ENCODE data around the gene GRIP2. TPM values are rescaled to one million over a fixed set of nuclear protein-coding genes. Genes with fewer than 3 reads are reported as not detected.

GRIP2 gene
- total and polyA plus RNA-seq, 2 of the 4 experiments (the other 2 are of a cell fraction): 0.05 TPM; not detected in 1

DNA sequence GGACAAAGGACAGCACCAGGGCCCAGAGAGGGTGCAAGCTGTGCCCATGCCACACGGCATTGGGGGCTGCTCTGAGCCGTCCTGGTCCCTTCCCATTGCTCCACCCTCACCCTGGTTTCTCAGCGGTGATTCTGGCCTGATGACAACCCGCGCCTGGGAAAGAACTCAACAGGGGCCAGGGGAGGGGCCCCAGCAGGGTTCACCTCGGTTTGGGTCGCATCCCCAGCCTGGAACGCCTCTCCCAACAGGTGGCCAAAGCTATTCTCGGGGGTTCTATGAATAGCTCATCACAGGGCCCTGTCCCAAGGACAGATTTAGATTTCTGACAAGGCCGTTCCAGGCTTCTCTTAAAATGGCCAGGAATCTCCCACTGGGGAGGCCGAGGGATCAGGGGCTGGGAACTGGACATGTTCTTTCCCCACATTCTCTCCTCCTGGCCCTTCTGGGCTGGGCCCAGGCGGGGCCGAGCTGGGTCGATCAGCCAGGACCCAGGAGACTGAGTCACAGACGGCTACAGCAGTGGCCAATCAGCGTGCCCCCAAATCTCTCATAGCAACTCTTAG lies 17.9 kb downstream of the GRIP2 start:
- TF ChIP-seq FOS (IDR thresholded peaks at IDR 0.05; ENCODE audit: low read depth, low read length) (no peak), CTCF (conservative IDR thresholded peaks at IDR 0.05; ENCODE audit: low read depth, low read length) (no peak), BHLHE40 (IDR thresholded peaks at IDR 0.05; ENCODE audit: low read depth, low read length) (no peak), MAFK (IDR thresholded peaks at IDR 0.05; ENCODE audit: low read depth, low read length) (no peak), RCOR1 (IDR thresholded peaks at IDR 0.05; ENCODE audit: insufficient replicate concordance, low read length) (no peak), POLR2A (IDR thresholded peaks at IDR 0.05; ENCODE audit: low read depth, low read length) (no peak), USF2 (IDR thresholded peaks at IDR 0.05; ENCODE audit: low read depth, low read length) (no peak), RFX5 (IDR thresholded peaks at IDR 0.05; ENCODE audit: low read depth, low read length) (no peak), CHD1 (IDR thresholded peaks at IDR 0.05; ENCODE audit: low read depth, low read length) (no peak), MXI1 (IDR thresholded peaks at IDR 0.05; ENCODE audit: borderline replicate concordance, low read depth, low read length) (no peak), NFE2L2 (IDR thresholded peaks at IDR 0.05; ENCODE audit: low read depth, low read length) (no peak), RAD21 (IDR thresholded peaks at IDR 0.05; ENCODE audit: low read length) (no peak), SMC3 (IDR thresholded peaks at IDR 0.05; ENCODE audit: low read depth, low read length) (no peak), CEBPB (IDR thresholded peaks at IDR 0.05; ENCODE audit: low read depth, low read length) (no peak), MAZ (IDR thresholded peaks at IDR 0.05; ENCODE audit: borderline replicate concordance, low read depth, low read length) (no peak)
- TF ChIP-seq, protein P1, sequence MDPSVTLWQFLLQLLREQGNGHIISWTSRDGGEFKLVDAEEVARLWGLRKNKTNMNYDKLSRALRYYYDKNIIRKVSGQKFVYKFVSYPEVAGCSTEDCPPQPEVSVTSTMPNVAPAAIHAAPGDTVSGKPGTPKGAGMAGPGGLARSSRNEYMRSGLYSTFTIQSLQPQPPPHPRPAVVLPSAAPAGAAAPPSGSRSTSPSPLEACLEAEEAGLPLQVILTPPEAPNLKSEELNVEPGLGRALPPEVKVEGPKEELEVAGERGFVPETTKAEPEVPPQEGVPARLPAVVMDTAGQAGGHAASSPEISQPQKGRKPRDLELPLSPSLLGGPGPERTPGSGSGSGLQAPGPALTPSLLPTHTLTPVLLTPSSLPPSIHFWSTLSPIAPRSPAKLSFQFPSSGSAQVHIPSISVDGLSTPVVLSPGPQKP (IDR thresholded peaks at IDR 0.05; ENCODE audit: borderline replicate concordance, low read depth, low read length): no peak
- no TSS peak for BruUV-seq (replicated peaks)
- Histone ChIP-seq H3K14ac (replicated peaks; ENCODE audit: low read depth, low read length) (no peak overlapping the region), H4K91ac (ENCODE audit: insufficient read depth, low read depth, low read length) (no peak overlapping the region), H3K4ac (ENCODE audit: low read depth, low read length) (no peak overlapping the region), H3K9me1 (ENCODE audit: insufficient read depth, low read length) (no peaks in the 10 kb centered on the region), H2BK5ac (ENCODE audit: low read depth, low read length, poor library complexity, severe bottlenecking) (no peak overlapping the region), H4K5ac (ENCODE audit: low read depth, low read length) (no peak overlapping the region), H2BK120ac (ENCODE audit: low read depth, low read length) (no peak overlapping the region), H3K56ac (ENCODE audit: extremely low read depth, insufficient read depth, low read length) (no peak overlapping the region), H3K36me3 (ENCODE audit: control insufficient read depth, insufficient read depth, low read length) (no peaks in the 10 kb centered on the region), H2AFZ (replicated peaks; ENCODE audit: low read length, poor library complexity) (no peak overlapping the region), H3K9ac (ENCODE audit: low read depth, low read length) (no peak overlapping the region), H2BK15ac (ENCODE audit: low read depth, low read length) (no peak overlapping the region), H3K18ac (ENCODE audit: low read depth, low read length) (no peak overlapping the region), H4K8ac (ENCODE audit: low read depth in 2 of 2, low read length in 2 of 2) (no peak overlapping the region), H3K9me3 (ENCODE audit: control insufficient read depth, insufficient read depth, low read length) (no peaks in the 10 kb centered on the region), H4K20me1 (ENCODE audit: insufficient read depth, low read length) (no peaks in the 10 kb centered on the region), H3K27me3 (ENCODE audit: control insufficient read depth, insufficient read depth, low read length) (peaks cover 13% of the 10 kb centered on the region; the same call in 1 of the 2 replicates), H3K4me1 (ENCODE audit: control insufficient read depth, insufficient read depth, low read length) (peaks cover 2% of the 10 kb centered on the region; the same call in 1 of the 2 replicates), H3K27ac (ENCODE audit: insufficient read depth, low read length) (no peak overlapping the region), H3K4me2 (ENCODE audit: low read depth, low read length) (no peak overlapping the region), H2AK9ac (replicated peaks; ENCODE audit: low read depth, low read length, poor library complexity) (no peak overlapping the region), H3K23ac (ENCODE audit: low read depth, low read length) (no peak overlapping the region), H2BK20ac (ENCODE audit: low read depth, low read length) (no peak overlapping the region), H3K79me1 (ENCODE audit: low read depth in 1 of 2, low read length in 2 of 2) (no peaks in the 10 kb centered on the region), H3K4me3 (ENCODE audit: insufficient read depth, low read depth, low read length) (no peak overlapping the region), H2AK5ac (ENCODE audit: low read depth, low read length) (no peak overlapping the region)
- POLR2A ChIA-PET (ENCODE audit: unreplicated experiment): no interaction called here
- ATAC-seq (ENCODE audit: low read depth) (no peak), DNase-seq (no peak)
- in situ Hi-C loops (cut with MboI; ENCODE audit: low sequenced_read_pairs): no loop called here
- 19% methylated on average over 5 of the region's 16 CpGs; no CpG with 5 or more reads in 1 of the 2 experiments for WGBS, 2 experiments (ENCODE audit: extremely low coverage in 2 of 2, insufficient read length in 1 of 2)
- intact Hi-C loops (cut with micrococcal nuclease): no loop called here
- dilution Hi-C loops (cut with HindIII; ENCODE audit: low sequenced_read_pairs, unreplicated experiment): no loop called here
- CTCF ChIA-PET: no interaction called here

All from IMR-90 (cell line).